ENCODE measurements around the gene VPREB3.
A peak's percentile ranks its signal among the peaks of the same experiment; 100 is the strongest.
"Not testable (repeated sequence)": the region's sequence is repeated elsewhere in the genome, so short reads cannot be mapped to it uniquely, and the experiment has no call there.

VPREB3 gene

DNA sequence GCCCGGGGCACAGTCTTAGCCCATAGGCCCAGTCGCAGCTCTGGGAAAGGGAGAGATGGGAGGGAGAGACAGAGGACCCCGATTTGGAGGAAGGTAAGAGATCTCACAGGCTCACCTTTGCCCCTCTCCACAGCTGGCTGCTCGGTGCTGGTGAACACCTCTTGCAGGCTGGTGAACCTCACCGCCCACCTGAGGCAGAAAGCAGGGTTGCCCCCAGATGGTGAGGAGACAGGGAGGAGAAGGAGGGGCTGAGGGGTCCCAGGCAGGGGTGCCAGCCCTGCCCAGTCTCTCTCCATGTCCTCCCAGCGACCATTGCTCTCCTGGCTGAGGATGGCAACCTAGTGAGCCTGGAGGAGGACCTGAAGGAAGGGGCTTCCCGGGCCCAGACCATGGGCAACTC, 9.7 kb upstream of the VPREB3 start:
- DNase-seq, result no peak

DNA sequence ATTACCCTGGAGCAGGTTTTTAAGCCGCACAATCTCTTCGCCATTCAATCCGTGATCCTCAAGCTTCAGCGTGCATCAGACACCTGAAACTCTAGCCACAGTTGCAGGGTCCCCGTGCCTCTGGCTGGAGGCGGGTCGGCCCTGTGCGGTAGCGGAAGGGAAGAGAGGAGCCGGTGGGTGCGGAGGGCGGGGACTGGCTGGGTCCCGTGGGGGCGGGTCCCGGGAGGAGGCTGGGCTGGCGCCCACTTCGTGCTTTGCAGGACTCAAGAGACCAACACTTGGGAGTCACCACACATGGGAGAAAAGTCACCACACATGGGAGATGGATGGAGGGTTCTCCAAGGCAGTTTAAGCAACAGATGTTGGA, 9.3 kb upstream of the VPREB3 start:
- DNase-seq, result no peak

DNA sequence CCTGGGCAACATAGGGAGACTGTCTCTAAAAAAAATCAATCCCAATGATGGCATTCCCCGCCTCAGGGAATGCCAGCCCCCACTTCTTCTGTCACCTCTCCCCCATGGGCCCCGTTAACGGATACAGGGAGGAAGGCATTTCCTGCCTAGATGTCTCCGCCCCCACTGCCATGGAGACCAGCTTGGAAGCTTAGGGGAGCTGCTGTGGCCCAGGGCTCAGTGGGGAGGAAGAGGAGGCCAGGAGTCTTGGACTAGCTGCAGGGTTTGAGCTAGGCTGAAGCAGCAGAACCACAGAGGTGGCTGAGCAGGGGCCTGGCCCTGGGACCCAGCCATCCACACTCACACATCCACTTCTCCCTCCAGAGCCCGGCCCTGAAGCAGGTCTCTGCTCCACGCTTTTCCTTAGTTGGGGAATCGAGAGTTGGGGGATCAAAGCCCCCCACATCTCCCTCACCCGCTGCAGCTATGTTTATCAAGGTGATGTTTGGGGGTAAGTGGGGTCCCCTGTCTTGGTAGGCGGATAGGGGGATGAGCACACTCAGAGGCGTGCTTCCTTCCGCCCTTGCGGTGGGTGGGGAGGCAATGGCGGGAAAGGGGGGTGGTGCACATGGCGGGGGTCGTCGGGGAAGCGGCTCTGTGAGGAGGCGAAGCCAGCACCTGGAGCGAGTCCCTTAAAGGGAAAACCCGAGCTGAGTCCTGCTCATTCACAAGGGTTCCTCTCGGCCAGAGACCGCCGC, 8.8 kb upstream of the VPREB3 start, which contains the start of gene C22orf15:
Gene C22orf15, plus strand, starts transcription at position 149 of the 737 bp plus-strand sequence. Its CDS starts 317 bp downstream, at position 466.
- no peak for DNase-seq

DNA sequence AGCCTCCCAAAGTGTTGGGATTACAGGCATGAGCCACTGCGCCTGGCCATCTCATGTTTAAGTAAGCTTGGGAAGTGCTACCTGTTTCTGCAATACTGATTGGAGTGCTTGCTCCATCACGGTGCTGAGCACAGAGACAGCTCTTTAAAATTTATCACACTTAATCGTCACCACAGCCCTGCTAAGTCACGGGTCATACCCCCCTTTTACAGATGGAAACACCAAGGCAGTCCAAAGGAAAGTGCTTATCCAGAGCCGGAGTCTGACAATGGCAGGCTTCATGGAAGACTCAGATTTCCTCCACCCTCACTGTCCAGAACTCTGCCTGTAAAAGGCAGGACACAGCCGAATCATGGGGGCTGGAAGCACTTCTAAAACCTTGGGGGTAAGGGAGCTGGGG, 5.8 kb upstream of the VPREB3 start:
- DNase-seq, result no peak

DNA sequence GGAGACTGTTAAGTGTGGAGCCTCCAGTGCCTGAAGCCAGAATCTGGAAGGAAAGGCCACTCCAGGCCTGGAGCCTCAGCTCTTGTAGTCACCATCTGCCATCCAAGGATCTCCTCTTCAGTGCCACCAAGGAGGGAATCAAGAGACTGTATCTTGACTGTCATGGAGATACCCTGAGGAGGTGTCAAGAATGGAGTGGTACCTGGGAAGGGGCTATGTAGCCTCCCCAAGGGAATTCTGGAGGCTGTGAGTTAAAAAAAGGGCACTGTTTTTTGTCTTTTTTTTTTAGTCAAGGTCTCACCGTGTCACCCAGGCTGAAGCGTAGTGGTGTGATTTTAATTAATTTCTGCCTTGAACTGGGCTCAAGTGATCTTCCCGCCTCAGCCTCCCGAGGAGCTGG, 5.3 kb upstream of the VPREB3 start:
- no peak for DNase-seq

DNA sequence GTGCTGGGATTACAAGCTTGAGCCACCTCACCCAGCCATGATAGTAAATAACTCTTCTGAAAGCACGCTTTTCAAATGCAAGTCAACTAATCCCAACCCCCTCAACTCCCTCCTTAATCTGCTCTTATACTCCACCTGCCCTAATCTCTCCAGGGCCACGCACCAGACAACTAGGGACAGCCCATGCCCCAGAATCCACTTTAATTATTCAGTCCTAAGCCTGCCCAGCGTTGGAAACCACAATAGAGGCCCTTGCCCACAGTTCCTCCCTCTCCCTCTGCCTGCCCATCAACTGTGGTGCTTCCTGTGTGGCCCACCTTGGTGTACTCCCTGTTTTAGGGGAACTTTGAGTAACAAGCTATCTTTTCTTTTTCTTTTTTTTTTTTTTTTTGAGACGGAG, 2.7 kb upstream of the VPREB3 start:
- DNase-seq, result no peak

- DNase-seq, result no peak
Measured at GRCh38 chr22:23755711-23756110, 1.5 kb upstream of the VPREB3 start.

- DNase-seq, result no peak
Measured at GRCh38 chr22:23754980-23755636, 883 bp upstream of the VPREB3 start.

DNA sequence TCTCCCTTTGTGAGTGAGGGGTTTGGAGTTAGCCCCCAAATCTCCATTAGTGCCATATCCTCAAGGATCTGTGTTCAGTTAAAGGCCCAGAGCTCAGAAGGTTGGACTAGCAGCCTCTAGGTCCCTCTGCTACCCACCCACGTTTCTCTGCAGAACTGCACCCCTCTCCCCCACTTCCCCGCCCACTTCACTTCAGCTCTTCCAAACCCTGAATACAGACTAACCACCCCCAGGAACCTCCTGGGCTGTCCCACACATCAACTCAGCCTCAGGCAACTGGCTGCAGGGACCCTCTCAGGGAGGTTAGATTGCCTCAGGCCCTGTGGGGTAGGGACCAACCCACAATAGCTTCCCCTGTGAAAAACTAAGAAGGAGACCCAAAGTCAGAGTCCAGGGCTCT, 840 bp downstream of the VPREB3 start:
- no peak for DNase-seq

DNA sequence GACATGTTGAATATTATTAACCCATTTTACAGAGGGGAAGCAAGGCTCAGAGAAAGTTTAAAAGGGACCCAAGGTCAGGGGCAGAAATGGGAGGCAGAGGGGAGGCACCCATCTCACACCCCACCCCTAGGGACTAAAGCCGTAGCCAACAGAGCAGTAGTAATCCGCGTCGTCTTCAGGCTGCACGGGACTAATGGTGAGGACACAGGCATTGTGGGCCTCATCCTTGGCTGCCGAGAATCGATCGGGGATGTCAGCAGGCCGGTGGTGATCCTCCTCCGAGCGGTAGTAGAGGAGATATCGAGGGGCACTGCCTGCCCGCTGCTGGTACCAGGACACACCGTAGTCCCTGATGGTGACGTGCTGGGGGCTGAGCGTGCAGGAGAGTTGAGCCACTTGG, 1.5 kb downstream of the VPREB3 start:
- no peak for DNase-seq

- no peak for DNase-seq
Measured at GRCh38 chr22:23752090-23752691, 2.0 kb downstream of the VPREB3 start.

DNA sequence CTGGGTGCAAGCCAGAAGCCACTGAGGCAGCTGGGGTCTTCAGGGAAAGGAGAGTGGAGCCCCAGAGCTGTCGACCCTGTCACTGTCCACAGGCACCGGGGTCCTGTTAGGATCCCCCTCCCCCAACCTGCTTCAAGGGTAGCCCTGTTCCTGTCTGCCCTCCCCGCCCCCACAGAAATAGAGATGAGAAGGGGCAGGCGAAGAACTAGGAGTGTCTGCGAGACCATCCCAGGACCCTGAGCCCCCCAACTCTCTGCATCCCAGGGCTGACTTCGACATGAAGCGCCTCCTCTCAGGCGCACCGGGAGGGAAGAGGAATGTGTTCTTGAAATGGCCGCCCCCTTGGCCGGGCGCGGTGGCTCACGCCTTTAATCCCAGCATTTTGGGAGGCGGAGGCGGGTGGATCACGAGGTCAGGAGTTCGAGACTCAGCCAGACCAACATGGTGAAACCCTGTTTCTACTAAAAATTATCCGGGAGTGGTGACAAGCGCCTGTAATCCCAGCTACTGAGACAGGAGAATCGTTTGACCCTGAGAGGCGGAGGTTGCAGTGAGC, 2.7 kb downstream of the VPREB3 start:
- DNase-seq, result no peak

GRCh38 chr22:23750714-23751440, 3.3 kb downstream of the VPREB3 start, which contains the start of gene ZNF70:
TSS of gene ZNF70 (minus strand) at chr22:23751112. CDS start at chr22:23745140, 5,972 bp downstream.
- peak; percentile 40 for DNase-seq

- DNase-seq, result no peak
Measured at GRCh38 chr22:23750367-23750713, 3.9 kb downstream of the VPREB3 start.

DNA sequence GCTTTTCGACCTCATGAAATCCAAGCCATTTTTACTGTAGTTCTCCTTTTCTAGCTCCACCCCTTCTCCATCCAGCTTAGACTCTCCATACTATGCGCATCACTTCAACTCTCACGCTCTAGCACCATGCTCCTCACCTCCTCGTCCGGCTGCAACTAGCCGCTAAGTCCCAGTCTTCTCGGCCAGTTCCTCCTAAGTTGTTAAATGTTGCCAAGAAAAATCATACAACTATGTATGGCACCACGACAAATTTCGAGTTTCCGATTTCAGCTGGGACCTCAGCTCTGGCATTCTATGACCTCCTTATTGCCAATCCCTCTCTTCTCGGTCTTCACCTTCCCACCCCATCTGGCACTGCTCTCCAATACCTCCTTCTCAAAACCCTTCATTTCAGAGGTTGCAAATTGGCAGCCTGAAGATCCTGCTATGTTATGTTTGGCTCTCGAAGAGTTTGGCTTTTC, 4.4 kb downstream of the VPREB3 start:
- no peak for DNase-seq

- DNase-seq, result no peak
Measured at GRCh38 chr22:23745791-23746190, 8.4 kb downstream of the VPREB3 start.

- DNase-seq, result no peak
Measured at GRCh38 chr22:23744485-23744884, 9.7 kb downstream of the VPREB3 start.

GRCh38 chr22:23744001-23744400, 10.2 kb downstream of the VPREB3 start:
- no peak for DNase-seq

DNA sequence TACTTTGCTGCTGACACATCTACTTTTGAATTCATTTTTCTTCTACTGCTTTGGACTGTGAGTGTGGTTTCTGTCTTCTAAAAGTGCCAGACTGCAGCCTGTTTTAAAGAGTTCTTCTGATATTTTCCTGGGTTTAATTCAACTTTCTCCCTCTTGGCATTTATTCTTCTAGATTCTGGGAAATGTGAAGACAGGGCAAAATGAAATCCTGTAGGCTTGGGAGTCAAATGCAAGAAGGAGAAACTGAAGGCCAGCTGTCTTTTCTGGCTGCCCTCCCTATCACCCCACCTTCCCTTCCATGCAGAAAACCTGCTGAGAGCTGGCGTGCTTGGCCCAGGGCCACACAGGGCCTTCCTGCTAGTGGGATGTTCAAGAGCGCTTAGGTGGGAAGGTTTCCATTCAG, 10.9 kb downstream of the VPREB3 start:
- DNase-seq, result no peak

DNA sequence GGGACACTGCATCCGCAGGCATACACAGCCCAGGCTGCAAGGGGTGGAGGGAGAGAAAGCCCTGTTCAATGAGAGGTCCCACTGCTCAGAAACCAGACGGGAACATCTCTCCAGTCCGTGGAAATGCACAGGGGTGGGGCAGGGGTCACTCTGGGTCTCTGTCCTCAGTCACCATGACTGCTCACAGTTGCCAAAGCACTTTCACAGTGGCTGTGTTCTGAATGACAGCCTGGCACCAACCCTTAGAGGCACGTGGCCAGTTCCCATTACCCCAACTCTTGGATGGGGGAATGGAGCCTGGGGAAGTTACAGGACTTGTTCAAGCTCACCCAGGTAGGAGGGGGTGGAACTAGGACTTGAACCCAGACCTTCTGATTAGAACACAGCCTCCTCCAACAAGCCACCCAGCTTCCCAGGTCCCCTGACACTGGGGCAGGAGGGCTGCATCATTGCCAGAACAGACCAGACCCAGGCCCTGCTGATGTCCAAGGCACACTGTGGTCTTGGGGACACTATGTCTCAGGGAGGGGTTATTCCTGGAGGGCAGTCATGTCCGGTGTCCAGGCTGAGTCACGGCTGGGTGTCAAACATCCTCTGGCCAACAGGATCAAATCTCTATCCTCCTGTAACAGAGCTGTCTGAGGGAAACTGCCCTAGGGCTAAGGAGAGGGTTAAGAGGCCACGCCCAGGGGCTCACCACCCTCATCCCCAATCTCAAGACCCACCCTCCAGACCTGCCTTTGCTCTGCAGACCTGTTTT, 11.5 kb downstream of the VPREB3 start:
- DNase-seq, result no peak

GRCh38 chr22:23737696-23738095, 16.5 kb downstream of the VPREB3 start:
- DNase-seq, result no peak

DNA sequence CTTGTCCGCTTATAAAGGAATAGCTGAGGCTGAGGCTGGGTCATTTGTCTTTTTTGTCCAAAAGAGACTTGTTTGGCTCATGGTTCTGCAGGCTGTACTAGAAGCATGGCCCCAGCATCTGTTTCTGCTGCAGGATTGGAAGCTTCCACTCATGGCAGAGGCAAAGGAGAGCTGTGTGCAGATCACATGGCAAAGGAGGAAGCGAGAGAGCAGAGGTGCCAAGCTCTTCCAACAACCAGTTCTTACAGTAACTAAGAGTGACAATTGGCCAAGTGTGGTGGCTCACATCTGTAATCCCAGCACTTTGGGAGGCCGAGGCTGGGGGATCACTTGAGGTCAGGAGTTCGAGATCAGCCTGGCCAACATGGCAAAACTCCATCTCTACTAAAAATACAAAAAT, 26.1 kb downstream of the VPREB3 start:
- not testable (repeated sequence) for DNase-seq
